Activated naive CD4-positive, alpha-beta T cell treated with anti-CD3 and anti-CD28 coated beads for 36 hours (primary cell): Measurements from ENCODE around the gene INPP5A. TPM values are rescaled to one million over a fixed set of nuclear protein-coding genes. Genes with fewer than 3 reads are reported as not detected.

Source experiments
- CTCF ChIA-PET: fragments of 350-600 bp; sonication (Branson Sonifier 250); formaldehyde crosslinking; loops from one replicate; lab custom pipeline; 2021; ENCODE audit warnings: antibody characterized with exemption; lab: Charles Lee
- DNase-seq: peaks from one replicate; pipeline ENCODE4 v3.0.0-alpha.2; 2020
- H3K27ac Mint-ChIP-seq: one replicate; pipeline ENCODE4 v1.8.0; 2021; ENCODE audit warnings: mild to moderate bottlenecking, mixed read lengths
- H3K27me3 Mint-ChIP-seq: one replicate; pipeline ENCODE4 v1.8.0; 2021; ENCODE audit warnings: low read depth, mixed read lengths
- H3K36me3 Mint-ChIP-seq: one replicate; pipeline ENCODE4 v1.8.0; 2021; ENCODE audit warnings: low read depth, mixed read lengths
- H3K4me1 Mint-ChIP-seq: one replicate; pipeline ENCODE4 v1.8.0; 2021; ENCODE audit warnings: low read depth, mixed read lengths
- H3K4me3 Mint-ChIP-seq: one replicate; pipeline ENCODE4 v1.8.0; 2021; ENCODE audit warnings: mild to moderate bottlenecking, moderate library complexity, mixed read lengths
- H3K9me3 Mint-ChIP-seq: one replicate; pipeline ENCODE4 v1.8.0; 2021; ENCODE audit warnings: mixed read lengths
- intact Hi-C: fragments of 100-400 bp; cut with micrococcal nuclease; formaldehyde crosslinking; loops from one replicate; pipeline ENCODE4 v1.15.1; 2023
- total RNA-seq, 2 experiments: library from RNA; stranded (reverse); gene quantifications; one replicate each; pipeline ENCODE4 v1.2.3, GENCODE V29; 2021

Gene INPP5A
- total RNA-seq, 2 experiments from 2014 or later = 17.3 to 19.5 TPM

DNA sequence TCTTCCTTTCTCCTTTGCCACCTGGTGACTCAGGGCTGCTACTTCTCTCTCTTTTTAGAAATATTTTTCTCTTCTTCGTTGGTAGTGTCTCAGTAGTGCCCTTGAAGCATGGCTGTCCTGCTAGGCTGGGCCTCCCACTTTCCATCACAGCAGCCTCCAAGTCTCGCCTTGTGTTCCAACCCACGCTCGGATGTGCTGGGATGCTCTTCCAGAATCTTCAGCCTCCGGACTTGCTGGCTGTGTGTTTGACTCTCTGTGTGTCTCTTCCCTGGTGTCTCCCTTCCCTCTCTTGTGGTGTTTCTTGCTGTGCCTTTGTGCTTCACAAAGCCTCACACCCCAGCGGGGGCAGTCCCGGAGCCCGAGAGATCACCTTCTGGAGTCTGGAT is 100.5 kb downstream of the INPP5A start:
- intact Hi-C loops = loop anchor here (1.0 to 10.0 kb wide), 3 partner anchors 101 to 253 kb away; partner anchors contain the start of gene INPP5A
- CTCF ChIA-PET = interaction anchor here (1.1 to 1.4 kb wide), 4 partner anchors 11 to 180 kb away, joined by 3 to 5 read pairs (median 3); no protein-coding TSS in a partner anchor
- Mint-ChIP-seq H3K27ac (no peak overlapping the region), H3K4me3 (no peak overlapping the region), H3K36me3 (no peaks in the 10 kb centered on the region), H3K27me3 (no peaks in the 10 kb centered on the region), H3K4me1 (peaks cover 12% of the 10 kb centered on the region), H3K9me3 (peaks cover 2% of the 10 kb centered on the region)
- DNase-seq = no peak

DNA sequence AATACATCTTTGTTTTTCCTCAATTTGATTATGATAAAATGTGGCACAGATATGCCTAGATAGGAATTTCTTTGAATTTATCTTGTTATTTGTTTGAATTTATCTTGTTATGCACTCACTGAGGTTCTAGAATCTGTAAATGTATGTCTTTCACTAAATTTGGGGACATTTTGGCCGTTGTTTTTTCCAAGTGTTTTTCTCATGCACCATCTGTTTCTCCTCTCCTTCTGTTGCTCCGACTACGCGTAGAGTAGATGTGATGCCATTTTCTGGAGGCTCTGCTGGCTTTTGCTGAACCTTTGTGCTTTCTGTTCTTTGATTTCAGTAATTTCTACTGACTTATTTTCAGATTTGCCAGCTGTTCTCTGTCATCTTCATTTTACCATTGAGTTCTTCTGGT is 101.9 kb downstream of the INPP5A start:
- no peak for DNase-seq
- intact Hi-C loops = loop anchor here (2.0 to 10.0 kb wide), 2 partner anchors 103 to 255 kb away; partner anchors contain the start of gene INPP5A
- CTCF ChIA-PET = interaction anchor here (1.1 to 1.4 kb wide), 3 partner anchors 9 to 181 kb away, joined by 3 read pairs; no protein-coding TSS in a partner anchor
- peaks cover 2% of the 10 kb centered on the region for H3K9me3 Mint-ChIP-seq
- no peak overlapping the region for H3K27ac Mint-ChIP-seq
- peaks cover 8% of the 10 kb centered on the region for H3K4me1 Mint-ChIP-seq
- H3K4me3 Mint-ChIP-seq = no peak overlapping the region
- no peaks in the 10 kb centered on the region for H3K27me3 Mint-ChIP-seq
- H3K36me3 Mint-ChIP-seq = no peaks in the 10 kb centered on the region

- Mint-ChIP-seq H3K36me3 (no peaks in the 10 kb centered on the region), H3K9me3 (peaks cover 2% of the 10 kb centered on the region), H3K27me3 (no peaks in the 10 kb centered on the region), H3K27ac (no peak overlapping the region), H3K4me1 (peaks cover 4% of the 10 kb centered on the region), H3K4me3 (no peak overlapping the region)
- intact Hi-C loops = no loop called here
- no peak for DNase-seq
- CTCF ChIA-PET = interaction anchor here (3.0 to 3.2 kb wide), 2 partner anchors 14 to 181 kb away, joined by 12 to 16 read pairs; no protein-coding TSS in a partner anchor
Measured at GRCh38 chr10:132640326-132641125, 102.9 kb downstream of the INPP5A start.

DNA sequence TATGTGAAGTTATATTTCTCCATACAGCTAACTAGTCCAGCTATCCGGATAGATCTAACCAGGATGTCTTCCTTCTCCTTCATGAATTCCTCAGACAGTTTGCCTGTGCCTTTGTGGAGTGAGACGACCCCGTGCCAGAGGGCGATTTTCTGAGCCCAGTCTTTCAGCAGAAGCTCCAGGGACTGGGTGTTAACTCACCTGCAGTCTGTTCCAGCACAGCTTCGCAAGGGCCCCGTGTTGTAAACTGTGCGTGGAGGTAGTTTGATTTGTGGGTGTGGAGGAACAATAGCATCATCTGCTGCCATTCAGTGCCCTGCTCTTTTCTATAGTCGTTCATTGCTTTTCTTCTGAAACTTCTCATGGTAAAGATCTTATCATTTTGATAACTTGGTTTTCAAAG is 103.8 kb downstream of the INPP5A start:
- Mint-ChIP-seq H3K27ac (no peak overlapping the region), H3K27me3 (no peaks in the 10 kb centered on the region), H3K36me3 (no peaks in the 10 kb centered on the region), H3K9me3 (peaks cover 2% of the 10 kb centered on the region), H3K4me1 (peaks cover 4% of the 10 kb centered on the region), H3K4me3 (no peak overlapping the region)
- no peak for DNase-seq
- intact Hi-C loops = no loop called here
- CTCF ChIA-PET = interaction anchor here (3.0 to 3.2 kb wide), 2 partner anchors 13 to 182 kb away, joined by 12 to 16 read pairs; no protein-coding TSS in a partner anchor

GRCh38 chr10:132641966-132642731 is 104.6 kb downstream of the INPP5A start:
- peaks cover 2% of the 10 kb centered on the region for H3K9me3 Mint-ChIP-seq
- no peak overlapping the region for H3K4me3 Mint-ChIP-seq
- no peak overlapping the region for H3K27ac Mint-ChIP-seq
- H3K27me3 Mint-ChIP-seq = no peaks in the 10 kb centered on the region
- peaks cover 4% of the 10 kb centered on the region for H3K4me1 Mint-ChIP-seq
- CTCF ChIA-PET = interaction anchor here (1.0 to 3.2 kb wide), 4 partner anchors 11 to 183 kb away, joined by 3 to 16 read pairs (median 8); no protein-coding TSS in a partner anchor
- intact Hi-C loops = no loop called here
- no peak for DNase-seq
- H3K36me3 Mint-ChIP-seq = peaks cover under 1% of the 10 kb centered on the region

- no peak overlapping the region for H3K27ac Mint-ChIP-seq
- H3K4me1 Mint-ChIP-seq = peaks cover 1% of the 10 kb centered on the region
- no peaks in the 10 kb centered on the region for H3K27me3 Mint-ChIP-seq
- no peak overlapping the region for H3K4me3 Mint-ChIP-seq
- H3K9me3 Mint-ChIP-seq = peaks cover 2% of the 10 kb centered on the region
- no peak for DNase-seq
- intact Hi-C loops = no loop called here
- peaks cover 4% of the 10 kb centered on the region for H3K36me3 Mint-ChIP-seq
- CTCF ChIA-PET = interaction anchor here (1.0 to 3.2 kb wide), 4 partner anchors 10 to 183 kb away, joined by 3 to 16 read pairs (median 8); no protein-coding TSS in a partner anchor
Measured at GRCh38 chr10:132642732-132643008, 105.1 kb downstream of the INPP5A start.

GRCh38 chr10:132643709-132644526 is 106.3 kb downstream of the INPP5A start:
- Mint-ChIP-seq H3K4me1 (no peaks in the 10 kb centered on the region), H3K4me3 (no peak overlapping the region), H3K36me3 (peaks cover 4% of the 10 kb centered on the region), H3K27ac (no peak overlapping the region), H3K9me3 (peaks cover 2% of the 10 kb centered on the region), H3K27me3 (no peaks in the 10 kb centered on the region)
- CTCF ChIA-PET = interaction anchor here (0.8 to 3.2 kb wide), 3 partner anchors 11 to 190 kb away, joined by 3 to 16 read pairs (median 12); no protein-coding TSS in a partner anchor
- DNase-seq = no peak
- intact Hi-C loops = no loop called here

DNA sequence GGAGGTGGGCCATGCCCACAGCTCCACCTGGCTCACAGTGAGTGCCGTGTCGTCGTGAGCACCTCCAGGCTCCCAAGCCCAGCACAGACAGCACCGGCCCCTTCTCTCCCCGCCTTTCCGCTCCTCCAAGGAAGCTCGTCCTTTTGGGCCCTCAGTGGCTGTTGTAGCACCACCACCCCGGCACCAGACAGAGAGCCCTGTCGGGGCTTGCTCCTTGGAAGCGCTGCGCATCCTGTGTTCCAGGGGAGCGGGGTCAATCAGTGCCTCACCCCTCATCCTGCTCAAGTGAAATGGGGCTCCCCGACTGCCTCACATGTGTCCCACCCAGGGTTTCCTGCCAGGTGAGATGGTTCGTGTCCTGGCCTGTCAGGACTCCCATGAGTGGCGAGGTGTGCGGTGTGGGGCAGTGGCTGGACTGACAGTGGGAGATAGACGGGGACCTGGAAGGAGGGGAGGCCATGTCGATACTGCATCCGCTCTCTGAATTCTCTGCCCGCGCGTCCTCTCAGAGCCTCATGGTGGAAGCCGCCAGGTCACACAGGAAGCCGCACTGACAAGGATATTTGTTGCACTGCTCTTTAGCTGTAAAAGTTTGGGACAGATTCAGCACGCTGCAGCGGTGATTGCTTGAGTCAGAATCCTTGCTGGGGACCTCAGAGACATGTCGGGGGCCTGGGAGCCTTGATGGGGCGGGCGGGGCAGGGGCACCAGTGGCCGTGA is 107.1 kb downstream of the INPP5A start:
- DNase-seq = no peak
- Mint-ChIP-seq H3K27ac (no peak overlapping the region), H3K27me3 (no peaks in the 10 kb centered on the region), H3K36me3 (peaks cover 4% of the 10 kb centered on the region), H3K4me1 (no peaks in the 10 kb centered on the region), H3K9me3 (peaks cover 2% of the 10 kb centered on the region), H3K4me3 (no peak overlapping the region)
- intact Hi-C loops = no loop called here
- CTCF ChIA-PET = no interaction called here

DNA sequence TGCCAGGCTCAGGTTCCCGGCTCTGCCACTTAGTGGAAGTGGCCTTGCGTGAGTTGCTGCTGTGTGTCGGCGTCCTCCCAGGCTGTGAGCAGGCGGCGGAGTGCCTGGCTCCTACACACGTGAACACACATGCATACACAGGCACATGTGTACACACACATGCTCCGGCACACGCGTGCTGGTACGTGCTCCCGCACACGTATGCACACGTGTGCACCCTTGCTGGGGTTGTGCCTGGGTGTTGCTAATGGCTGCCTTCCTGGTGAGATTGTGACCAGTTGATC is 107.6 kb downstream of the INPP5A start:
- intact Hi-C loops = no loop called here
- no peak for DNase-seq
- no peak overlapping the region for H3K4me3 Mint-ChIP-seq
- no peaks in the 10 kb centered on the region for H3K9me3 Mint-ChIP-seq
- H3K36me3 Mint-ChIP-seq = peaks cover 4% of the 10 kb centered on the region
- H3K27me3 Mint-ChIP-seq = no peaks in the 10 kb centered on the region
- H3K4me1 Mint-ChIP-seq = no peaks in the 10 kb centered on the region
- no peak overlapping the region for H3K27ac Mint-ChIP-seq
- CTCF ChIA-PET = no interaction called here

- Mint-ChIP-seq H3K4me3 (no peak overlapping the region), H3K36me3 (peaks cover 4% of the 10 kb centered on the region), H3K27ac (no peak overlapping the region), H3K4me1 (no peaks in the 10 kb centered on the region), H3K9me3 (no peaks in the 10 kb centered on the region), H3K27me3 (no peaks in the 10 kb centered on the region)
- CTCF ChIA-PET = no interaction called here
- intact Hi-C loops = no loop called here
- no peak for DNase-seq
Measured at GRCh38 chr10:132645630-132646442, 108.2 kb downstream of the INPP5A start.
